ENCODE results near the gene SPG7. TPM values are rescaled to one million over a fixed set of nuclear protein-coding genes. Genes with fewer than 3 reads are reported as not detected.

The SPG7 gene
- total RNA-seq, 2 experiments from 2014 or later: 78.6 to 79.8 TPM

DNA sequence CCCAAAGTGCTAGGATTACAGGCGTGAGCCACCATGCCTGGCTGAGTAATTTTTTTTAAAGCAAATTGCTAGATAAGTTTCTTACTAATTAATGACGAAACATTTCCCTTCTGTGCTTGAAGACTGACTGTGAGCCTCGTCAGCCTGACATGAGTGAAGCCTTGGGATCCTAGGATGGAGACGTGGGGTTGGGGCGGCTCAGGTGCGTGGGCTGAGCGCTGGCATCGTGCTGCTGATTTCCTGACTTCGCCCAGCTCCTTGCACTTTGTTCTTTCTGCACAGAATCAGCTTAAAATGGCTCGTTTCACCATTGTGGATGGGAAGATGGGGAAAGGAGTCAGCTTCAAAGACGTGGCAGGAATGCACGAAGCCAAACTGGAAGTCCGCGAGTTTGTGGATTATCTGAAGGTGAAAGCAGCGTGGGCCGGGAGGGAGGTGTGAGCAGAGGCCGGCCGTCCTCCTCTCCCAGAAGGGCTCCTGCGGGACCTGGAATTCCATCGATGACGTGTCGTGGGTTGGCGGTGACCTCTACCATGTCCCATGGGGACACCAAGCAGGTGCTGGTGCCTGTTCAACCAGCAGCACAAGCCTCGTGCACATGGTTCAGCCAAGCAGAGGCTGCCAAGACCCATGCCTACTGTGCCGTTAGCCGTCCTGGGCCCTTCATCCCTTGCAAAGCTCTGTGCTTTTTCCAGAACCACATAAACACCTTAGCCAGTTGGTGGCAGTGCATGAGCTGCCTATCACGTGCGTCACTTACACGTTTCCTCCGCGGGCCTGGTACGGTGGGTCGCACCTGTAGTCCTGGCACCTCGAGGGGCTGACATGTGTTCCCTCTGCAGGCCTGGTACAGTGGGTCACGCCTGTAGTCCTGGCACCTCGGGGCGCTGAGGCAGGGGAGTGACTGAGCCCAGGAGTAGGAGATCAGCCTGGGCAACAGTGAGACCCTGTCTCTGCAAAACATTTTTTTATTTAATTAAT, 22.5 kb downstream of the SPG7 start:
- DNase-seq (no peak), ATAC-seq (no peak)
- CTCF ChIA-PET: no interaction called here
- Mint-ChIP-seq H3K4me1 (ENCODE audit: low read depth) (peaks cover 23% of the 10 kb centered on the region), H3K4me3 (no peak overlapping the region), H3K36me3 (ENCODE audit: low read depth) (peaks cover 52% of the 10 kb centered on the region), H3K27ac (no peak overlapping the region), H3K27me3 (no peaks in the 10 kb centered on the region), H3K9me3 (no peaks in the 10 kb centered on the region)
- no peak for TF ChIP-seq CTCF (IDR thresholded peaks at IDR 0.05)
- intact Hi-C loops (cut with micrococcal nuclease): no loop called here
- POLR2A ChIA-PET: interaction anchor here (1.1 kb wide), 1 partner anchor 20 kb away, joined by 4 read pairs; no protein-coding TSS in a partner anchor

DNA sequence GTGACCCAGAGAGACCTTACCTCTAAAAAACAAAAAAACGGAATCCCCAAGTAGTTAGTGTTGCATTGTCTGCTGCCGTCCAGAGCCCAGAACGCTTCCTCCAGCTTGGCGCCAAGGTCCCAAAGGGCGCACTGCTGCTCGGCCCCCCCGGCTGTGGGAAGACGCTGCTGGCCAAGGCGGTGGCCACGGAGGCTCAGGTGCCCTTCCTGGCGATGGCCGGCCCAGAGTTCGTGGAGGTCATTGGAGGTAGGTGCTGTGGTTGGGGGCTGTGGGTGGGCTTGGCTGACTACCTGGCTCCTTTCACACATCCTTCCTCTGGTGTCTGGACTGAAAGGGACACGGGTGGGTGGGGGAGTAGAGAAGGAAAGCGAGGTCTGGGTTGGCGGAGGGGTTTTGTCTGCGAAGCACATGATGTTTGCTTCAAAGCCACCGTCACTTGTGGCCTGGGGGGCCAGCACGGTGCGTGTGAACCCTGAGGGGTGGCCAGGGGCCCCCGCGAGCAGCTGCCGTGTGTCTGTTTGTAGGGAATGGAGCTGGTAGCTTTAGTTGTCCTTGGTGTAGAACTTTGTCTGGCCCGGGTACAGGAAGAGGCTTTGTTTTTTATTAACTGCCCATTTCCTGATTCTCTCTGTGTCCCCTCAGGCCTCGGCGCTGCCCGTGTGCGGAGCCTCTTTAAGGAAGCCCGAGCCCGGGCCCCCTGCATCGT, 23.8 kb downstream of the SPG7 start:
- H3K4me3 Mint-ChIP-seq: no peak overlapping the region
- ATAC-seq (no peak), DNase-seq (no peak)
- H3K27ac Mint-ChIP-seq: no peak overlapping the region
- ChIA-PET POLR2A (interaction anchor here (1.1 to 1.3 kb wide), 2 partner anchors 10 to 19 kb away, joined by 4 read pairs; no protein-coding TSS in a partner anchor), CTCF (no interaction called here)
- TF ChIP-seq CTCF (IDR thresholded peaks at IDR 0.05): no peak
- peaks cover 23% of the 10 kb centered on the region for H3K4me1 Mint-ChIP-seq (ENCODE audit: low read depth)
- no peaks in the 10 kb centered on the region for H3K9me3 Mint-ChIP-seq
- peaks cover 47% of the 10 kb centered on the region for H3K36me3 Mint-ChIP-seq (ENCODE audit: low read depth)
- intact Hi-C loops (cut with micrococcal nuclease): no loop called here
- H3K27me3 Mint-ChIP-seq: no peaks in the 10 kb centered on the region

- ChIA-PET CTCF (interaction anchor here (1.3 kb wide), 2 partner anchors 25 to 294 kb away, joined by 3 to 4 read pairs; partner anchors contain the start of gene SPG7), POLR2A (no interaction called here)
- Mint-ChIP-seq H3K9me3 (no peaks in the 10 kb centered on the region), H3K36me3 (ENCODE audit: low read depth) (peaks cover 40% of the 10 kb centered on the region), H3K27ac (peak overlapping the region; percentile 83), H3K27me3 (no peaks in the 10 kb centered on the region), H3K4me1 (ENCODE audit: low read depth) (peaks cover 23% of the 10 kb centered on the region), H3K4me3 (no peak overlapping the region)
- intact Hi-C loops (cut with micrococcal nuclease): no loop called here
- no peak for TF ChIP-seq CTCF (IDR thresholded peaks at IDR 0.05)
- ATAC-seq (peak; percentile 84), DNase-seq (peak; percentile 33)
Observed at GRCh38 chr16:89534252-89534756, 26.1 kb downstream of the SPG7 start.

DNA sequence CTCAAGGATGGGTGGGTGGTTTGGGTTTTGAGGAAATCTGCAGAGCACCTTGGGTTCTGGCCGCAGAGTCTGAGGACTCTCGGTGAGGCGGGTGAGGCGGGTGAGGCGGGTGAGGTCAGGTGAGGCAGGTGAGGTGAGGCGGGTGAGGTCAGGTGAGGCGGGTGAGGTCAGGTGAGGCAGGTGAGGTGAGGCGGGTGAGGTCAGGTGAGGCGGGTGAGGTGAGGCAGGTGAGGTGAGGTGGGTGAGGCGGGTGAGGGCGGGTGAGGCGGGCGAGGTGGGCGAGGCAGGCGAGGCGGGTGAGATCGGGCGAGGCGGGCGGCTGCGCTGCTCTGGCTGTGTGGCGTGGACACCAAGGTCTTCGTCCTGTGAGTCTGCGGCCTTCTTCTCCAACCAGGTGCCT, 28.2 kb downstream of the SPG7 start:
- DNase-seq: no peak
- Mint-ChIP-seq H3K27ac (no peak overlapping the region), H3K36me3 (ENCODE audit: low read depth) (peaks cover 37% of the 10 kb centered on the region), H3K27me3 (no peaks in the 10 kb centered on the region), H3K4me1 (ENCODE audit: low read depth) (peaks cover 23% of the 10 kb centered on the region), H3K9me3 (no peaks in the 10 kb centered on the region), H3K4me3 (no peak overlapping the region)
- ChIA-PET CTCF (interaction anchor here (1.1 kb wide), 1 partner anchor 21 kb away, joined by 3 read pairs; no protein-coding TSS in a partner anchor), POLR2A (interaction anchor here (1.3 kb wide), 1 partner anchor 27 kb away, joined by 3 read pairs; no protein-coding TSS in a partner anchor)
- no peak for TF ChIP-seq CTCF (IDR thresholded peaks at IDR 0.05)
- no peak for ATAC-seq
- intact Hi-C loops (cut with micrococcal nuclease): no loop called here
